SK-N-SH (cell line): Measurements from ENCODE around the gene FAM20C.

Source experiments
- CTCF ChIP-seq: fragments of 200-600 bp; sonication (generic); IDR thresholded peaks from 2 replicates; pipeline ENCODE4 v1.6.1; 2017; ENCODE audit warnings: antibody characterized with exemption, mild to moderate bottlenecking, moderate library complexity
- EZH2phosphoT487 ChIP-seq: fragments of 200-600 bp; sonication (generic); IDR thresholded peaks from 2 replicates; pipeline ENCODE4 v1.6.1; 2017; ENCODE audit warnings: low read depth, mixed run types, mild to moderate bottlenecking, antibody characterized with exemption, moderate library complexity, borderline replicate concordance
- FOXM1 ChIP-seq: IDR thresholded peaks from 2 replicates; pipeline ENCODE4 v1.4.0; 2012; ENCODE audit warnings: low read depth, mild to moderate bottlenecking
- PBX3 ChIP-seq: IDR thresholded peaks from 2 replicates; pipeline ENCODE4; 2012
- POLR2AphosphoS5 ChIP-seq: IDR thresholded peaks from 2 replicates; pipeline ENCODE4 v1.6.1; 2012; ENCODE audit warnings: low read depth, low read length

GRCh38 chr7:240146-240676, 47.8 kb downstream of the FAM20C start:
- TF ChIP-seq CTCF (no peak), PBX3 (no peak), POLR2AphosphoS5 (no peak), FOXM1 (no peak), EZH2phosphoT487 (no peak)
